GM12864 (cell line): ENCODE results near the gene B3GNT9.

ENCODE experiments used
- DNase-seq: peaks from one replicate; pipeline ENCODE4 v3.0.0-alpha.2; 2011; ENCODE audit warnings: low read depth
- H3K4me3 ChIP-seq: 2 replicates; pipeline ENCODE4 v1.5.1; 2011; ENCODE audit warnings: mild to moderate bottlenecking, low read depth, low read length, control low read depth
- CTCF ChIP-seq: IDR thresholded peaks from 2 replicates; pipeline ENCODE4 v1.5.1; 2011; ENCODE audit warnings: low read depth, mild to moderate bottlenecking, moderate library complexity, low read length, control low read depth, inconsistent platforms; ENCODE audit errors: missing control alignments

B3GNT9 gene

GRCh38 chr16:67174706-67175231 lies 24.0 kb upstream of the B3GNT9 start:
- TF ChIP-seq CTCF: no peak
- H3K4me3 ChIP-seq: peak overlapping the region; percentile 49

GRCh38 chr16:67173808-67174705 lies 23.3 kb upstream of the B3GNT9 start:
- DNase-seq: no peak
- peak overlapping the region; percentile 49 for H3K4me3 ChIP-seq
- peak; percentile 13 for TF ChIP-seq CTCF

More at GRCh38 chr16:67174706-67175231, 24.0 kb upstream of the B3GNT9 start:
- no peak for DNase-seq

GRCh38 chr16:67173323-67173722 lies 22.5 kb upstream of the B3GNT9 start:
- TF ChIP-seq CTCF: no peak
- peak overlapping the region; percentile 49 for H3K4me3 ChIP-seq
- no peak for DNase-seq

GRCh38 chr16:67170949-67171649 lies 20.3 kb upstream of the B3GNT9 start:
- DNase-seq: no peak
- H3K4me3 ChIP-seq: peak overlapping the region; percentile 61
- TF ChIP-seq CTCF: no peak

- peak within 1 kb of the TSS; percentile 61 for H3K4me3 ChIP-seq
- no peak for DNase-seq
- peak; percentile 11 for TF ChIP-seq CTCF
Measured at GRCh38 chr16:67170168-67170948, 19.6 kb upstream of the B3GNT9 start, which contains the start of gene NOL3. TSS of gene NOL3 (plus strand) at chr16:67170538.

GRCh38 chr16:67169642-67170167 lies 18.9 kb upstream of the B3GNT9 start:
- TF ChIP-seq CTCF: peak; percentile 80
- no peak for DNase-seq

More at GRCh38 chr16:67169642-67170167, 18.9 kb upstream of the B3GNT9 start:
- peak overlapping the region; percentile 61 for H3K4me3 ChIP-seq
